HCT116 (cell line): ENCODE results near the gene GPR84. TPM values are rescaled to one million over a fixed set of nuclear protein-coding genes. Genes with fewer than 3 reads are reported as not detected.

ENCODE experiments used
- ATAC-seq: fragments of 200-7000 bp; cut with Tn5 transposase; 2 replicates; pipeline ENCODE4 v1.9.1; 2020; ENCODE audit warnings: mild to moderate bottlenecking, moderate library complexity
- BruUV-seq: library from RNA; stranded (reverse); fragments of 400-500 nt; replicated peaks from 2 replicates; lab custom pipeline; 2021; lab: Mats Ljungman, UMichigan
- CTCF ChIA-PET: fragments of 300-600 bp; sonication (Branson Sonifier 250); formaldehyde crosslinking; loops from one replicate; lab custom pipeline; 2021; ENCODE audit warnings: antibody characterized with exemption; lab: Charles Lee
- POLR2A ChIA-PET: fragments of 300-600, 350-600 bp; sonication (Branson Sonifier 250); formaldehyde crosslinking; loops from one replicate; lab custom pipeline; 2021; ENCODE audit warnings: antibody characterized with exemption; lab: Charles Lee
- RAD21 ChIA-PET, 2 experiments: fragments of 300-600 bp; sonication (Branson Sonifier 250); formaldehyde crosslinking; loops; one replicate each; lab custom pipeline; 2023; ENCODE audit warnings: low total read pairs in 2 of 2; ENCODE audit not compliant: uncharacterized antibody in 2 of 2, unreplicated experiment in 2 of 2, low non-redundant PET in 1 of 2; lab: Charles Lee
- DNase-seq: peaks from one replicate; pipeline ENCODE4 v3.0.0-alpha.2; 2010; ENCODE audit warnings: low read depth, low spot score
- H2AFZ ChIP-seq: fragments of 200-600 bp; shearing (Covaris generic), sonication (generic); 2 replicates; pipeline ENCODE4 v1.6.1; 2017; ENCODE audit warnings: low read depth, mixed run types, mixed read lengths, antibody characterized with exemption, low read length; ENCODE audit not compliant: poor library complexity, severe bottlenecking
- H3K27ac ChIP-seq: 2 replicates; pipeline ENCODE4 v1.5.1; 2012; ENCODE audit warnings: low read depth, low read length
- H3K27me3 ChIP-seq: fragments of 200-600 bp; sonication (generic); 2 replicates; pipeline ENCODE4 v1.6.1; 2016; ENCODE audit warnings: mixed run types, low read length, mixed read lengths; ENCODE audit not compliant: insufficient read depth
- H3K36me3 ChIP-seq, 2 experiments: fragments of 200-500 bp in 1 of 2; fragments of 200-600 bp in 1 of 2; sonication (Bioruptor generic) in 1 of 2; sonication (generic) in 1 of 2; 2 replicates each; pipeline versions ENCODE4 v1.5.1 to v1.6.1; 2014 to 2016; ENCODE audit warnings: low read length in 2 of 2, inconsistent platforms in 1 of 2, mixed read lengths in 1 of 2, mixed run types in 1 of 2; ENCODE audit not compliant: insufficient read depth in 2 of 2, control insufficient read depth in 1 of 2
- H3K4me1 ChIP-seq, 2 experiments: fragments of 200-600 bp in 1 of 2; sonication (generic) in 1 of 2; 2 replicates each; pipeline versions ENCODE4 v1.5.1 to v1.6.1; 2012 to 2017; ENCODE audit warnings: low read length in 2 of 2, inconsistent platforms in 1 of 2, mild to moderate bottlenecking in 1 of 2, mixed read lengths in 1 of 2, mixed run types in 1 of 2, moderate library complexity in 1 of 2; ENCODE audit not compliant: insufficient read depth in 2 of 2, control insufficient read depth in 1 of 2
- H3K4me2 ChIP-seq: fragments of 200-600 bp; sonication (generic); 2 replicates; pipeline ENCODE4 v1.6.1; 2017; ENCODE audit warnings: mixed run types, low read length, mixed read lengths
- H3K4me3 ChIP-seq, 2 experiments: fragments of 200-600 bp in 1 of 2; sonication (generic) in 1 of 2; replicated peaks in 1 of 2; 2 replicates each; pipeline ENCODE4 v1.5.1; 2011 to 2016; ENCODE audit warnings: low read length in 2 of 2, control low read depth in 1 of 2, low read depth in 1 of 2, mild to moderate bottlenecking in 1 of 2, mixed read lengths in 1 of 2, mixed run types in 1 of 2
- H3K79me2 ChIP-seq: fragments of 200-600 bp; sonication (generic); 2 replicates; pipeline ENCODE4 v1.6.1; 2017; ENCODE audit warnings: mild to moderate bottlenecking, mixed run types, low read length, moderate library complexity, mixed read lengths; ENCODE audit not compliant: insufficient read depth
- H3K9ac ChIP-seq: fragments of 200-600 bp; sonication (generic); 2 replicates; pipeline ENCODE4 v1.6.1; 2016; ENCODE audit warnings: low read length, mixed read lengths
- H3K9me2 ChIP-seq: fragments of 200-600 bp; sonication (generic), shearing (Covaris generic); 2 replicates; pipeline ENCODE4 v1.6.1; 2017; ENCODE audit warnings: mixed run types, mild to moderate bottlenecking, moderate library complexity; ENCODE audit not compliant: insufficient read depth
- H3K9me3 ChIP-seq, 2 experiments: fragments of 200-500 bp in 1 of 2; fragments of 200-600 bp in 1 of 2; sonication (Bioruptor generic) in 1 of 2; sonication (generic) in 1 of 2; 2 replicates each; pipeline ENCODE4 v1.6.1; 2014 to 2017; ENCODE audit warnings: low read length in 2 of 2, mixed read lengths in 2 of 2, inconsistent platforms in 1 of 2, low read depth in 1 of 2, mild to moderate bottlenecking in 1 of 2, mixed run types in 1 of 2, moderate library complexity in 1 of 2; ENCODE audit not compliant: control insufficient read depth in 1 of 2, insufficient read depth in 1 of 2
- H4K20me1 ChIP-seq: fragments of 200-600 bp; sonication (generic), shearing (Covaris generic); 2 replicates; pipeline ENCODE4 v1.6.1; 2017; ENCODE audit warnings: mixed run types, mild to moderate bottlenecking, moderate library complexity; ENCODE audit not compliant: insufficient read depth
- CBX3 ChIP-seq: IDR thresholded peaks from 2 replicates; pipeline ENCODE4 v1.6.1; 2012; ENCODE audit warnings: low read depth
- CEBPB ChIP-seq: IDR thresholded peaks from 2 replicates; pipeline ENCODE4 v1.6.1; 2012; ENCODE audit warnings: low read depth
- CTCF ChIP-seq, 3 experiments: fragments of 200-600 bp in 1 of 3; sonication (generic) in 1 of 3; IDR thresholded peaks in 2 of 3; conservative IDR thresholded peaks in 1 of 3; 2 replicates each; pipeline ENCODE4 v1.5.1; 2012 to 2017; ENCODE audit warnings: low read depth in 2 of 3, low read length in 2 of 3, antibody characterized with exemption in 1 of 3, borderline replicate concordance in 1 of 3, control low read depth in 1 of 3, mild to moderate bottlenecking in 1 of 3, mixed read lengths in 1 of 3, mixed run types in 1 of 3, moderate library complexity in 1 of 3; ENCODE audit not compliant: insufficient read depth in 1 of 3
- EGR1 ChIP-seq: IDR thresholded peaks from 2 replicates; pipeline ENCODE4 v1.6.1; 2012; ENCODE audit warnings: low read depth
- ELF1 ChIP-seq: IDR thresholded peaks from 2 replicates; pipeline ENCODE4 v1.6.1; 2012; ENCODE audit warnings: low read depth, borderline replicate concordance
- EZH2 ChIP-seq: fragments of 200-600 bp; sonication (generic); IDR thresholded peaks from 2 replicates; pipeline ENCODE4 v1.6.1; 2017; ENCODE audit warnings: antibody characterized with exemption, mixed run types
- EZH2phosphoT487 ChIP-seq: fragments of 200-600 bp; IDR thresholded peaks from 2 replicates; pipeline ENCODE4 v1.6.1; 2018; ENCODE audit warnings: antibody characterized with exemption, borderline replicate concordance
- FOSL1 ChIP-seq: IDR thresholded peaks from 2 replicates; pipeline ENCODE4 v1.6.1; 2012; ENCODE audit warnings: low read depth
- JUND ChIP-seq: IDR thresholded peaks from 2 replicates; pipeline ENCODE4 v1.6.1; 2012
- POLR2A ChIP-seq: IDR thresholded peaks from 2 replicates; pipeline ENCODE4 v1.7.0; 2011; ENCODE audit warnings: borderline replicate concordance; ENCODE audit not compliant: insufficient read depth, insufficient read length; ENCODE audit errors: extremely low read depth
- POLR2AphosphoS5 ChIP-seq: IDR thresholded peaks from 2 replicates; pipeline ENCODE4 v1.6.1; 2011; ENCODE audit warnings: mild to moderate bottlenecking, low read depth, low read length, moderate library complexity
- SIN3A ChIP-seq: IDR thresholded peaks from 2 replicates; pipeline ENCODE4 v1.6.1; 2012; ENCODE audit warnings: low read depth
- SP1 ChIP-seq: IDR thresholded peaks from 2 replicates; pipeline ENCODE4 v1.6.1; 2012; ENCODE audit warnings: low read depth
- SRF ChIP-seq: IDR thresholded peaks from 2 replicates; pipeline ENCODE4 v1.6.1; 2012; ENCODE audit warnings: low read depth
- TCF7L2 ChIP-seq: IDR thresholded peaks from 2 replicates; pipeline ENCODE4 v1.7.0; 2011; ENCODE audit warnings: borderline replicate concordance, inconsistent platforms; ENCODE audit not compliant: insufficient read depth, insufficient read length; ENCODE audit errors: extremely low read depth
- YY1 ChIP-seq: IDR thresholded peaks from 2 replicates; pipeline ENCODE4 v1.6.1; 2011; ENCODE audit warnings: low read length, low read depth, moderate library complexity, mild to moderate bottlenecking; ENCODE audit not compliant: insufficient replicate concordance; ENCODE audit errors: extremely low read depth
- ZFX ChIP-seq: fragments of 450-650 bp; IDR thresholded peaks from 2 replicates; pipeline ENCODE4 v1.6.1; 2017
- intact Hi-C: fragments of 100-400 bp; cut with micrococcal nuclease; formaldehyde crosslinking; loops from 2 replicates; pipeline ENCODE4 v1.10.0; 2022
- total RNA-seq: library from RNA; stranded (reverse); gene quantifications from one replicate; pipeline ENCODE4 v1.2.1, GENCODE V29; 2021; ENCODE audit not compliant: unreplicated experiment
- TF ChIP-seq, protein P1 (sequence below): IDR thresholded peaks from 2 replicates; pipeline ENCODE4 v1.6.1; 2012
- TF ChIP-seq, protein P2 (sequence below): IDR thresholded peaks from 2 replicates; pipeline ENCODE4 v1.6.1; 2012
- TF ChIP-seq, protein P3 (sequence below): IDR thresholded peaks from 2 replicates; pipeline ENCODE4 v1.6.1; 2012; ENCODE audit warnings: low read depth

The GPR84 gene
- total RNA-seq, 1 experiment from 2014 or later: not detected

DNA sequence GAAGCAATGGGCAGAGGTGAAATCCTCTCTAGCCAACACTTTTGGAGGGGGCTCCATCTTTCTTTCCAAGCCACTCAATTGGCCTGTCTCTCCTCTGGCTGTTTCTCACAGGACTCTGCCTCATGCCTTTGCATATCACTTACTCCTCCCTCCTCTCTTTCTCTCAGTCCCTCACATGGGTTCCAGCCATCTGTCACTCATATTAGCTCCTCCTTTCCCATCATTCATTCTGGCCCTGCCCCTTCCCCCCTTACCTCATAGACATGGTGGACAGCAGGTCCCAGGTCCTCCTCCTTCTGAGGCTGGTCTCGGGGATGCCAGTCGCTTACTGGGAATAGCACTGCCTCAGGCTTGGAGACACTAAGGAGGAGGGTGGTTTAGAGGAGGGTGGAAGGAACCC is 36.8 kb upstream of the GPR84 start:
- no peaks in the 10 kb centered on the region for H4K20me1 ChIP-seq
- no peak overlapping the region for H3K27ac ChIP-seq
- TF ChIP-seq, protein P1, sequence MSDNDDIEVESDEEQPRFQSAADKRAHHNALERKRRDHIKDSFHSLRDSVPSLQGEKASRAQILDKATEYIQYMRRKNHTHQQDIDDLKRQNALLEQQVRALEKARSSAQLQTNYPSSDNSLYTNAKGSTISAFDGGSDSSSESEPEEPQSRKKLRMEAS: no peak
- TF ChIP-seq ZFX: no peak
- TF ChIP-seq, protein P2, sequence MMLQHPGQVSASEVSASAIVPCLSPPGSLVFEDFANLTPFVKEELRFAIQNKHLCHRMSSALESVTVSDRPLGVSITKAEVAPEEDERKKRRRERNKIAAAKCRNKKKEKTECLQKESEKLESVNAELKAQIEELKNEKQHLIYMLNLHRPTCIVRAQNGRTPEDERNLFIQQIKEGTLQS: no peak
- TF ChIP-seq CBX3: no peak
- no peak for TF ChIP-seq EGR1
- no peak for TF ChIP-seq SRF
- TF ChIP-seq, protein P3, sequence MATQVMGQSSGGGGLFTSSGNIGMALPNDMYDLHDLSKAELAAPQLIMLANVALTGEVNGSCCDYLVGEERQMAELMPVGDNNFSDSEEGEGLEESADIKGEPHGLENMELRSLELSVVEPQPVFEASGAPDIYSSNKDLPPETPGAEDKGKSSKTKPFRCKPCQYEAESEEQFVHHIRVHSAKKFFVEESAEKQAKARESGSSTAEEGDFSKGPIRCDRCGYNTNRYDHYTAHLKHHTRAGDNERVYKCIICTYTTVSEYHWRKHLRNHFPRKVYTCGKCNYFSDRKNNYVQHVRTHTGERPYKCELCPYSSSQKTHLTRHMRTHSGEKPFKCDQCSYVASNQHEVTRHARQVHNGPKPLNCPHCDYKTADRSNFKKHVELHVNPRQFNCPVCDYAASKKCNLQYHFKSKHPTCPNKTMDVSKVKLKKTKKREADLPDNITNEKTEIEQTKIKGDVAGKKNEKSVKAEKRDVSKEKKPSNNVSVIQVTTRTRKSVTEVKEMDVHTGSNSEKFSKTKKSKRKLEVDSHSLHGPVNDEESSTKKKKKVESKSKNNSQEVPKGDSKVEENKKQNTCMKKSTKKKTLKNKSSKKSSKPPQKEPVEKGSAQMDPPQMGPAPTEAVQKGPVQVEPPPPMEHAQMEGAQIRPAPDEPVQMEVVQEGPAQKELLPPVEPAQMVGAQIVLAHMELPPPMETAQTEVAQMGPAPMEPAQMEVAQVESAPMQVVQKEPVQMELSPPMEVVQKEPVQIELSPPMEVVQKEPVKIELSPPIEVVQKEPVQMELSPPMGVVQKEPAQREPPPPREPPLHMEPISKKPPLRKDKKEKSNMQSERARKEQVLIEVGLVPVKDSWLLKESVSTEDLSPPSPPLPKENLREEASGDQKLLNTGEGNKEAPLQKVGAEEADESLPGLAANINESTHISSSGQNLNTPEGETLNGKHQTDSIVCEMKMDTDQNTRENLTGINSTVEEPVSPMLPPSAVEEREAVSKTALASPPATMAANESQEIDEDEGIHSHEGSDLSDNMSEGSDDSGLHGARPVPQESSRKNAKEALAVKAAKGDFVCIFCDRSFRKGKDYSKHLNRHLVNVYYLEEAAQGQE: no peak
- no peak for TF ChIP-seq ELF1
- TF ChIP-seq POLR2AphosphoS5: no peak
- TF ChIP-seq EZH2: no peak
- no peak for TF ChIP-seq FOSL1
- TF ChIP-seq JUND: no peak
- TF ChIP-seq CTCF (IDR thresholded peaks at IDR 0.05 in 2 of 3, conservative IDR thresholded peaks at IDR 0.05 in 1 of 3; ENCODE audit: borderline replicate concordance in 1 of 3, insufficient read depth in 1 of 3, low read depth in 2 of 3, low read length in 2 of 3): no peak
- TF ChIP-seq SIN3A: no peak
- TF ChIP-seq SP1: no peak
- no peak for TF ChIP-seq EZH2phosphoT487
- TF ChIP-seq CEBPB: no peak
- TF ChIP-seq YY1: no peak
- no peak for TF ChIP-seq POLR2A
- no peak for TF ChIP-seq TCF7L2
- H3K9me3 ChIP-seq: no peaks in the 10 kb centered on the region
- ChIA-PET POLR2A (no interaction called here), RAD21 (no interaction called here), CTCF (interaction anchor here (1.1 to 4.8 kb wide), 4 partner anchors 11 to 46 kb away, joined by 3 to 182 read pairs (median 18); no protein-coding TSS in a partner anchor)
- H3K4me3 ChIP-seq: no peak overlapping the region
- BruUV-seq: no TSS peak
- intact Hi-C loops: no loop called here
- no peaks in the 10 kb centered on the region for H3K27me3 ChIP-seq
- no peak overlapping the region for H2AFZ ChIP-seq
- no peak overlapping the region for H3K9ac ChIP-seq
- ATAC-seq: no peak
- no peak for DNase-seq
- no peak overlapping the region for H3K4me2 ChIP-seq
- H3K4me1 ChIP-seq: no peaks in the 10 kb centered on the region
- H3K9me2 ChIP-seq: no peaks in the 10 kb centered on the region
- H3K36me3 ChIP-seq: peaks cover 52 to 58% of the 10 kb centered on the region in 2 experiments; a peak in 3 of 4 replicates
- no peaks in the 10 kb centered on the region for H3K79me2 ChIP-seq
